Smooth muscle cell (in vitro differentiated cells): ENCODE results near the gene TRPM5. TPM values are rescaled to one million over a fixed set of nuclear protein-coding genes. Genes with fewer than 3 reads are reported as not detected.

ENCODE experiments used
- DNase-seq: peaks from one replicate; lab custom pipeline; 2025; ENCODE audit not compliant: unreplicated experiment; lab: John Stamatoyannopoulos, UW
- H2AFZ ChIP-seq: fragments of 200-600 bp; sonication (generic); 2 replicates; pipeline ENCODE4 v1.6.0; 2016; ENCODE audit warnings: antibody characterized with exemption, low read depth, mild to moderate bottlenecking
- H3F3A ChIP-seq: fragments of 200-600 bp; sonication (generic); 2 replicates; pipeline ENCODE4 v1.6.0; 2017; ENCODE audit warnings: antibody characterized with exemption, low read depth
- H3K27ac ChIP-seq: fragments of 200-600 bp; sonication (generic); 2 replicates; pipeline ENCODE4 v1.5.1; 2016; ENCODE audit warnings: low read depth, mild to moderate bottlenecking
- H3K27me3 ChIP-seq: fragments of 200-600 bp; sonication (generic); 2 replicates; pipeline ENCODE4 v1.6.1; 2016; ENCODE audit warnings: low read depth, mild to moderate bottlenecking
- H3K36me3 ChIP-seq: fragments of 200-600 bp; sonication (generic); 2 replicates; pipeline ENCODE4 v1.5.1; 2016; ENCODE audit warnings: low read depth
- H3K4me1 ChIP-seq: fragments of 200-600 bp; sonication (generic); 2 replicates; pipeline ENCODE4 v1.5.1; 2016; ENCODE audit warnings: low read depth
- H3K4me2 ChIP-seq: fragments of 200-600 bp; sonication (generic); 2 replicates; pipeline ENCODE4 v1.6.0; 2016; ENCODE audit warnings: mild to moderate bottlenecking
- H3K4me3 ChIP-seq: fragments of 200-600 bp; sonication (generic); 2 replicates; pipeline ENCODE4 v1.5.1; 2016; ENCODE audit warnings: mild to moderate bottlenecking
- H3K79me2 ChIP-seq: fragments of 200-600 bp; sonication (generic); 2 replicates; pipeline ENCODE4 v1.6.0; 2016; ENCODE audit warnings: low read depth, mild to moderate bottlenecking
- H3K9ac ChIP-seq: fragments of 200-600 bp; sonication (generic); 2 replicates; pipeline ENCODE4 v1.6.0; 2016; ENCODE audit warnings: low read depth
- H3K9me3 ChIP-seq: fragments of 200-600 bp; sonication (generic); replicated peaks from 2 replicates; pipeline ENCODE4 v1.5.1; 2016; ENCODE audit warnings: low read depth
- H4K20me1 ChIP-seq: fragments of 200-600 bp; sonication (generic); 2 replicates; pipeline ENCODE4 v1.6.0; 2016; ENCODE audit warnings: low read depth
- WGBS: methylation state at CpG from one replicate; pipeline ENCODE4 v1.1.7; 2016; ENCODE audit warnings: low lambda C conversion rate; 5-methylcytosine and 5-hydroxymethylcytosine counted together
- polyA plus RNA-seq: library from polyadenylated mRNA; unstranded; fragments of >200 nt; fragmentation: Nextera tagmentation; extraction: Ambion mirVana; gene quantifications from 2 replicates; pipeline ENCODE4 v1.2.1, GENCODE V29; 2016
- total RNA-seq: library from RNA; depleted of rRNA; stranded (reverse); fragments of >200 nt; gene quantifications from 2 replicates; pipeline ENCODE4 v1.2.3, GENCODE V29; 2014
- TF ChIP-seq, protein P1 (sequence below): fragments of 200-600 bp; sonication (generic); IDR thresholded peaks from 2 replicates; pipeline ENCODE4 v1.5.1; 2017; ENCODE audit warnings: borderline replicate concordance, mild to moderate bottlenecking, antibody characterized with exemption; ENCODE audit not compliant: insufficient read depth, poor library complexity, severe bottlenecking

Gene TRPM5
- total and polyA plus RNA-seq, 2 experiments from 2014 or later = not detected

DNA sequence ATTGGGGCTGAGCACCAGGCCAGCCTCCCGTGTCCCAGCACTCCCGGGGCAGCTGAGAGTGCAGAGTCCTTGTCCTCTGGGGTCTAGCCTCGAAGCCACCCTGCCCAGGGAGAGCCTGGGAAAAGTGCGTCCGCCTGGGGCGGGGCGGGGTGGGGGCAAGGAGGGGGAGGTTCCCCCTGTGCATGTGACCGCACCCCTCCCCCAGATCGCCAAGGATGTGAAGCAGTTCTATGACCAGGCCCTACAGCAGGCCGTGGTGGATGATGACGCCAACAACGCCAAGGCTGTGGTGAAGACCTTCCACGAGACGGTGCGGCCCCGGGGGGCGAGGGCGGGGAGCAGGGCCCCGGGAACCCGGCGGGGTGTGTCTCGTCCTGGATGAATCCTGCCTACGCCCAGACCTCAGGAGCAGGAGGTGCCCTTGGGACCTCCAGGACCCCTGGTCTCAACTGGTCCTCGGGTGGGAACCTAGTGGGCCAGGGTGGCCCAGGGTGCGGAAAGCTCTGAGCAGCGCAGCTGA is 49.0 kb downstream of the TRPM5 start:
- no peak overlapping the region for H2AFZ ChIP-seq
- no peak overlapping the region for H3K27ac ChIP-seq
- DNase-seq = no peak
- TF ChIP-seq, protein P1, sequence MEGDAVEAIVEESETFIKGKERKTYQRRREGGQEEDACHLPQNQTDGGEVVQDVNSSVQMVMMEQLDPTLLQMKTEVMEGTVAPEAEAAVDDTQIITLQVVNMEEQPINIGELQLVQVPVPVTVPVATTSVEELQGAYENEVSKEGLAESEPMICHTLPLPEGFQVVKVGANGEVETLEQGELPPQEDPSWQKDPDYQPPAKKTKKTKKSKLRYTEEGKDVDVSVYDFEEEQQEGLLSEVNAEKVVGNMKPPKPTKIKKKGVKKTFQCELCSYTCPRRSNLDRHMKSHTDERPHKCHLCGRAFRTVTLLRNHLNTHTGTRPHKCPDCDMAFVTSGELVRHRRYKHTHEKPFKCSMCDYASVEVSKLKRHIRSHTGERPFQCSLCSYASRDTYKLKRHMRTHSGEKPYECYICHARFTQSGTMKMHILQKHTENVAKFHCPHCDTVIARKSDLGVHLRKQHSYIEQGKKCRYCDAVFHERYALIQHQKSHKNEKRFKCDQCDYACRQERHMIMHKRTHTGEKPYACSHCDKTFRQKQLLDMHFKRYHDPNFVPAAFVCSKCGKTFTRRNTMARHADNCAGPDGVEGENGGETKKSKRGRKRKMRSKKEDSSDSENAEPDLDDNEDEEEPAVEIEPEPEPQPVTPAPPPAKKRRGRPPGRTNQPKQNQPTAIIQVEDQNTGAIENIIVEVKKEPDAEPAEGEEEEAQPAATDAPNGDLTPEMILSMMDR = no peak
- peaks cover 17% of the 10 kb centered on the region for H3F3A ChIP-seq
- peaks cover 7% of the 10 kb centered on the region for H3K4me1 ChIP-seq
- H3K4me2 ChIP-seq = no peak overlapping the region
- H3K36me3 ChIP-seq = no peaks in the 10 kb centered on the region
- H3K9me3 ChIP-seq = no peaks in the 10 kb centered on the region
- WGBS = 97% methylated on average over 25 of the region's 26 CpGs
- no peak overlapping the region for H3K4me3 ChIP-seq
- no peaks in the 10 kb centered on the region for H3K27me3 ChIP-seq
- H4K20me1 ChIP-seq = peaks cover 45% of the 10 kb centered on the region
- H3K79me2 ChIP-seq = peaks cover 12% of the 10 kb centered on the region
- H3K9ac ChIP-seq = no peak overlapping the region

DNA sequence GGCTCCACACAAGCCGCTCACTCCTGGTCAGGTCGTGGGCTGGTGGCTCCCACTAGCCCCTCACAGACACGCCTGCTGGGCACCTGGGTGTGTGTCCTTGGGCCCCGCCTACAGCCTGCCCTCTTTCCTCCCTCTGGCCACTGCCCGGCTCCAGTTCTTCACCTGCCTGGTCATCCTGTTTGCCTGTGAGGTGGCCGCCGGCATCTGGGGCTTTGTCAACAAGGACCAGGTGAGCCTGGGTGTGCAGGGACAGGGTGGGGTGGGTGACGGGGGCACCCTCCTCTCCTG is 49.6 kb downstream of the TRPM5 start:
- H3K4me2 ChIP-seq = no peak overlapping the region
- WGBS = 90% methylated on average over 6 of the region's 8 CpGs
- H3K9ac ChIP-seq = no peak overlapping the region
- H3K27ac ChIP-seq = no peak overlapping the region
- H3K79me2 ChIP-seq = peaks cover 17% of the 10 kb centered on the region
- H3K4me3 ChIP-seq = no peak overlapping the region
- TF ChIP-seq, protein P1 = no peak
- H3K4me1 ChIP-seq = peaks cover 7% of the 10 kb centered on the region
- no peaks in the 10 kb centered on the region for H3K36me3 ChIP-seq
- H2AFZ ChIP-seq = no peak overlapping the region
- H3K27me3 ChIP-seq = no peaks in the 10 kb centered on the region
- peaks cover 50% of the 10 kb centered on the region for H4K20me1 ChIP-seq
- DNase-seq = no peak
- H3F3A ChIP-seq = peaks cover 17% of the 10 kb centered on the region
- H3K9me3 ChIP-seq = no peaks in the 10 kb centered on the region

Other genes with a start within 250 kb of the TRPM5 start
- 3.0 TPM in 1 of 2 replicates, not detected in the other for gene ASCL2, start 173.9 kb downstream of the TRPM5 start, total RNA-seq
- gene ASCL2, start 173.9 kb downstream of the TRPM5 start, polyA plus RNA-seq = 0.33 TPM in 1 of 2 replicates, not detected in the other
- gene C11orf21, start 142.6 kb downstream of the TRPM5 start, total RNA-seq = not detected in 2 replicates
- not detected in 2 replicates for gene C11orf21, start 142.6 kb downstream of the TRPM5 start, polyA plus RNA-seq
- not detected in 2 replicates for gene TSPAN32, start 142.5 kb downstream of the TRPM5 start, total RNA-seq
- gene TSPAN32, start 142.5 kb downstream of the TRPM5 start, polyA plus RNA-seq = 0.91 TPM in 1 of 2 replicates, not detected in the other
- gene CD81, start 67.2 kb downstream of the TRPM5 start, total RNA-seq = 191 and 219 TPM in 2 replicates
- 519 and 543 TPM in 2 replicates for gene CD81, start 67.2 kb downstream of the TRPM5 start, polyA plus RNA-seq
- 27.7 and 32.5 TPM in 2 replicates for gene TSSC4, start 43.8 kb downstream of the TRPM5 start, total RNA-seq
- 80.2 and 82.3 TPM in 2 replicates for gene TSSC4, start 43.8 kb downstream of the TRPM5 start, polyA plus RNA-seq
- 0.45 and 2.3 TPM in 2 replicates for gene KCNQ1, start 494 bp upstream of the TRPM5 start, total RNA-seq
- 1.3 and 2.8 TPM in 2 replicates for gene KCNQ1, start 494 bp upstream of the TRPM5 start, polyA plus RNA-seq